Thymus (tissue), 11 donors: ENCODE results near the gene ZSCAN5A. TPM values are rescaled to one million over a fixed set of nuclear protein-coding genes. Genes with fewer than 3 reads are reported as not detected.
A peak's percentile ranks its signal among the peaks of the same experiment; 100 is the strongest.
"Not testable (repeated sequence)": the region's sequence is repeated elsewhere in the genome, so short reads cannot be mapped to it uniquely, and the experiment has no call there.

ENCODE experiments used
- DNase-seq, 9 donors: peaks; one replicate each; pipeline ENCODE4 v3.0.0-alpha.2; 2013; ENCODE audit warnings: low spot score in 9 of 9, low read depth in 6 of 9, missing footprints in 1 of 9
- H3K27ac ChIP-seq, 2 donors: one replicate each; pipeline ENCODE4 v1.5.1; 2013; ENCODE audit warnings: control low read depth in 1 of 2, low read depth in 1 of 2, low read length in 1 of 2, mild to moderate bottlenecking in 1 of 2, moderate library complexity in 1 of 2
- H3K27me3 ChIP-seq, 2 donors: one replicate each; pipeline ENCODE4 v1.5.1; 2013; ENCODE audit warnings: low read length in 1 of 2; ENCODE audit not compliant: control insufficient read depth in 2 of 2, insufficient read depth in 1 of 2
- H3K36me3 ChIP-seq, 2 donors: one replicate each; pipeline ENCODE4 v1.5.1; 2013; ENCODE audit warnings: low read length in 1 of 2, mild to moderate bottlenecking in 1 of 2, moderate library complexity in 1 of 2; ENCODE audit not compliant: control insufficient read depth in 2 of 2, insufficient read depth in 2 of 2
- H3K4me1 ChIP-seq, 2 donors: one replicate each; pipeline ENCODE4 v1.5.1; 2013; ENCODE audit warnings: low read length in 2 of 2; ENCODE audit not compliant: control insufficient read depth in 2 of 2, insufficient read depth in 2 of 2
- H3K4me3 ChIP-seq, 2 donors: one replicate each; pipeline ENCODE4 v1.5.1; 2013; ENCODE audit warnings: low read length in 2 of 2, control low read depth in 1 of 2, mild to moderate bottlenecking in 1 of 2
- H3K9me3 ChIP-seq, 2 donors: one replicate each; pipeline ENCODE4 v1.5.1; 2013; ENCODE audit warnings: low read length in 1 of 2, mild to moderate bottlenecking in 1 of 2; ENCODE audit not compliant: control insufficient read depth in 2 of 2, insufficient read depth in 1 of 2
- WGBS: extraction: QIAGEN DNeasy Blood & Tissue Kit; methylation state at CpG from one replicate; pipeline ENCODE4 v1.1.7; 2013; 5-methylcytosine and 5-hydroxymethylcytosine counted together
- polyA plus RNA-seq: library from polyadenylated mRNA; stranded (reverse); fragments of 200-250 nt; gene quantifications from one replicate; pipeline ENCODE4 v1.2.3, GENCODE V29; 2013
- total RNA-seq: library from RNA; stranded (reverse); fragments of 120-200 nt; gene quantifications from one replicate; pipeline ENCODE4 v1.2.4, GENCODE V29; 2013
- donor health status: healthy.

Gene ZSCAN5A
- total and polyA plus RNA-seq, 2 donors: 4.9 to 7.4 TPM

GRCh38 chr19:56271151-56271550 lies 43.5 kb downstream of the ZSCAN5A start:
- Histone ChIP-seq H3K36me3 (no peaks in the 10 kb centered on the region), H3K4me3 (no peak overlapping the region), H3K27me3 (no peaks in the 10 kb centered on the region), H3K9me3 (no peaks in the 10 kb centered on the region), H3K27ac (no peak overlapping the region), H3K4me1 (no peaks in the 10 kb centered on the region)
- DNase-seq: no peak
- 95% methylated on average over 6 of the region's 6 CpGs for WGBS

GRCh38 chr19:56270676-56271075 lies 44.0 kb downstream of the ZSCAN5A start:
- Histone ChIP-seq H3K4me3 (no peak overlapping the region), H3K27ac (no peak overlapping the region), H3K9me3 (no peaks in the 10 kb centered on the region), H3K4me1 (no peaks in the 10 kb centered on the region), H3K27me3 (no peaks in the 10 kb centered on the region), H3K36me3 (no peaks in the 10 kb centered on the region)
- 91% methylated on average over 3 of the region's 3 CpGs for WGBS
- no peak for DNase-seq

GRCh38 chr19:56269348-56269747 lies 45.3 kb downstream of the ZSCAN5A start:
- WGBS: 92% methylated on average over 6 of the region's 6 CpGs
- Histone ChIP-seq H3K36me3 (no peaks in the 10 kb centered on the region), H3K4me1 (no peaks in the 10 kb centered on the region), H3K27ac (no peak overlapping the region), H3K9me3 (no peaks in the 10 kb centered on the region), H3K4me3 (no peak overlapping the region), H3K27me3 (no peaks in the 10 kb centered on the region)
- no peak for DNase-seq

GRCh38 chr19:56266051-56266450 lies 48.6 kb downstream of the ZSCAN5A start:
- Histone ChIP-seq H3K4me3 (no peak overlapping the region), H3K4me1 (no peaks in the 10 kb centered on the region), H3K27me3 (no peaks in the 10 kb centered on the region), H3K9me3 (no peaks in the 10 kb centered on the region), H3K27ac (no peak overlapping the region), H3K36me3 (no peaks in the 10 kb centered on the region)
- WGBS: 80% methylated on average over 3 of the region's 3 CpGs
- no peak for DNase-seq

- Histone ChIP-seq H3K9me3 (no peaks in the 10 kb centered on the region), H3K4me3 (no peak overlapping the region), H3K4me1 (no peaks in the 10 kb centered on the region), H3K36me3 (no peaks in the 10 kb centered on the region), H3K27me3 (no peaks in the 10 kb centered on the region), H3K27ac (no peak overlapping the region)
- 96% methylated on average over 5 of the region's 5 CpGs for WGBS
- no peak for DNase-seq
These were observed 51.3 kb downstream of the ZSCAN5A start for GRCh38 chr19:56263319-56263718.

GRCh38 chr19:56261932-56262331 lies 52.7 kb downstream of the ZSCAN5A start:
- not testable (repeated sequence) for H3K4me1 ChIP-seq
- WGBS: 98% methylated on average over 6 of the region's 6 CpGs

GRCh38 chr19:56261145-56261544 lies 53.5 kb downstream of the ZSCAN5A start:
- no peaks in the 10 kb centered on the region for H3K27me3 ChIP-seq
- H3K9me3 ChIP-seq: no peaks in the 10 kb centered on the region
- H3K4me1 ChIP-seq: no peaks in the 10 kb centered on the region
- no peaks in the 10 kb centered on the region for H3K36me3 ChIP-seq
- no peak for DNase-seq
- H3K4me3 ChIP-seq: no peak overlapping the region
- no peak overlapping the region for H3K27ac ChIP-seq

More at GRCh38 chr19:56261932-56262331, 52.7 kb downstream of the ZSCAN5A start:
- DNase-seq, H3K9me3 ChIP-seq, H3K36me3 ChIP-seq, H3K27me3 ChIP-seq, H3K27ac ChIP-seq, H3K4me3 ChIP-seq: not testable (repeated sequence)

- 98% methylated on average over 12 of the region's 12 CpGs for WGBS
- DNase-seq: no peak
- H3K36me3 ChIP-seq: no peaks in the 10 kb centered on the region
- H3K27me3 ChIP-seq: no peaks in the 10 kb centered on the region
- H3K9me3 ChIP-seq: no peaks in the 10 kb centered on the region
- H3K4me3 ChIP-seq: no peak overlapping the region
- H3K27ac ChIP-seq: no peak overlapping the region
- H3K4me1 ChIP-seq: no peaks in the 10 kb centered on the region
These were observed 56.4 kb downstream of the ZSCAN5A start for GRCh38 chr19:56258272-56258671.

GRCh38 chr19:56253737-56254136 lies 60.9 kb downstream of the ZSCAN5A start:
- H3K9me3 ChIP-seq: peaks cover 0 to 3% of the 10 kb centered on the region in 2 donors
- no peaks in the 10 kb centered on the region for H3K27me3 ChIP-seq
- no peak overlapping the region for H3K27ac ChIP-seq
- no peaks in the 10 kb centered on the region for H3K36me3 ChIP-seq
- H3K4me1 ChIP-seq: no peaks in the 10 kb centered on the region
- 80% methylated on average over 5 of the region's 5 CpGs for WGBS
- peak in 8 of 9 donors; percentile 13 to 63 (median 21) for DNase-seq
- no peak overlapping the region for H3K4me3 ChIP-seq
